LNCAP (cell line): Measurements from ENCODE around the gene MRPL49.

Source experiments
- TF ChIP-seq, protein P1 (sequence below): fragments of 450-650 bp; IDR thresholded peaks from 2 replicates; pipeline ENCODE4 v1.5.1; 2017; ENCODE audit warnings: mild to moderate bottlenecking

MRPL49 gene

DNA sequence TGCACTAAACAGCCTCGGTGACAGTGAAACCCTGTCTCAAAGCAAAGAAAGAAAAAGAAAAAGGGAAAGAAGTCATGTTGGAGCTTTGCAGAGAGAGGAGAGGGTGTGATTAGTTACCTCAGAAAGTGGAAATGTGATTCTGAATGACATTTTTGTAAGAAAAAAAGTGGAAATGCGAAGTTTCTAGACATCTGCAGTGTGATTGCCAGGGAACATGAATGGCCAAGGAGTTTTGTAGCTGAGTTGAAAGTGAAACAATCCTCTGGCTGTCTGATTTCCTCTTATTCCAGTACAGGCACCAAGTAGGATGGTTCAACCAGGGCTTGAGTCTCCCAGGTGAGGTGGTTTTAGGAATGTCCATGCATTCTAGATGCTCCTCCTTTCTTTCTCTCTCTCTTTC lies 30.0 kb downstream of the MRPL49 start:
- TF ChIP-seq, protein P1, sequence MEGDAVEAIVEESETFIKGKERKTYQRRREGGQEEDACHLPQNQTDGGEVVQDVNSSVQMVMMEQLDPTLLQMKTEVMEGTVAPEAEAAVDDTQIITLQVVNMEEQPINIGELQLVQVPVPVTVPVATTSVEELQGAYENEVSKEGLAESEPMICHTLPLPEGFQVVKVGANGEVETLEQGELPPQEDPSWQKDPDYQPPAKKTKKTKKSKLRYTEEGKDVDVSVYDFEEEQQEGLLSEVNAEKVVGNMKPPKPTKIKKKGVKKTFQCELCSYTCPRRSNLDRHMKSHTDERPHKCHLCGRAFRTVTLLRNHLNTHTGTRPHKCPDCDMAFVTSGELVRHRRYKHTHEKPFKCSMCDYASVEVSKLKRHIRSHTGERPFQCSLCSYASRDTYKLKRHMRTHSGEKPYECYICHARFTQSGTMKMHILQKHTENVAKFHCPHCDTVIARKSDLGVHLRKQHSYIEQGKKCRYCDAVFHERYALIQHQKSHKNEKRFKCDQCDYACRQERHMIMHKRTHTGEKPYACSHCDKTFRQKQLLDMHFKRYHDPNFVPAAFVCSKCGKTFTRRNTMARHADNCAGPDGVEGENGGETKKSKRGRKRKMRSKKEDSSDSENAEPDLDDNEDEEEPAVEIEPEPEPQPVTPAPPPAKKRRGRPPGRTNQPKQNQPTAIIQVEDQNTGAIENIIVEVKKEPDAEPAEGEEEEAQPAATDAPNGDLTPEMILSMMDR: no peak

DNA sequence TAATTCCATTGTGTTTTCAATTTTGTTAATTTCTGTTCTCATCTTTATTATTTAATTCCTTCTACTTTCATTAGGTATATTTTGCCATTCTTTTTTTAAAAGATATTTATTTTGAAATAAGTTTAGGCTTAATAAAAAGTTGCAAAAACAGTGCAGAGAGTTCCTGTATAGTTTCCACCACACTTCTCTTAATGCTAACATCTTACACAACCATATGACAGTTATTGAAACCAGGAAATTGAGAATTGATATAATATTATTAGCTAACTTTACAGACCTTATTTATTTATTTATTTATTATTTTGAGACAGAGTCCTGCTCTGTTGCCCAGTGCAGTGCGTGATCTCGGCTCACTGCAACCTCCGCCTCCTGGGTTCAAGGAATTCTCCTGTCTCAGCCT lies 34.1 kb downstream of the MRPL49 start:
- TF ChIP-seq, protein P1: no peak

DNA sequence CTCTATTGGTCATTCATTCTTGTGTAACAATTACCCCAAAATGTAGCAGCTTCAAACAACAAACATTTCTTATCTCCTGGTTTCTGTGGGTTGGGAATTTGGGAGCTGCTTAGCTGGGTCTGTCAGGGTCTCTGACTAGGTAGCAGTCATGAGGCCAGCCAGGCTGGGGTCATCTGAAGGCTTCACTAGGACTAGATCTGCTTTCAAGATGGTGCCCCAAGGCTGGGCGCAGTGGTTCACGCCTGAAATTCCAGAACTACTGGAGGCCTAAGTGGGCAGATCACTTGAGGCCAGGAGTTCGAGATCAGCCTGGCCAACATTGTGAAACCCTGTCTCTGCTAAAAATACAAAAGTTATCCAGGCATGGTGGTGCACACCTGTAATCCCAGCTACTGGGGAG lies 34.8 kb downstream of the MRPL49 start:
- TF ChIP-seq, protein P1: no peak

DNA sequence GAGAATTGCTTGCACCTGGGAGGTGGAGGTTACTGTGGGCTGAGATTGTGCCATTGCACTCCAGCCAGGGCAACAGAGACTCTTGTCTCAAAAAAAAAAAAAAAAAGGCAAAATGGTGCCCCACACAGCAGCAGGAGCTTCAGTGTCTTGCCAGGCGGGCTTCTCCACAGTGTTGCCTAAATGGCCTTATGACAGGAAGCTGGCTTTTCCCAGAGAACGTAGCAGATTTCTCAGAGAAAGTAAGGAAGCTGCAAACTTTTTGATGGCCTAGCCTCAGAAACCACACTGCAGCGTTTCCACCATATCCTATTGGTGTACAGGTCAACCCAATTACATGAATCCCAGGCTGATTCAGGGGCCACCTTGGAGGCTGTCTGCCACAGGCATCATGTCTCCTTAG lies 35.2 kb downstream of the MRPL49 start:
- TF ChIP-seq, protein P1: no peak

DNA sequence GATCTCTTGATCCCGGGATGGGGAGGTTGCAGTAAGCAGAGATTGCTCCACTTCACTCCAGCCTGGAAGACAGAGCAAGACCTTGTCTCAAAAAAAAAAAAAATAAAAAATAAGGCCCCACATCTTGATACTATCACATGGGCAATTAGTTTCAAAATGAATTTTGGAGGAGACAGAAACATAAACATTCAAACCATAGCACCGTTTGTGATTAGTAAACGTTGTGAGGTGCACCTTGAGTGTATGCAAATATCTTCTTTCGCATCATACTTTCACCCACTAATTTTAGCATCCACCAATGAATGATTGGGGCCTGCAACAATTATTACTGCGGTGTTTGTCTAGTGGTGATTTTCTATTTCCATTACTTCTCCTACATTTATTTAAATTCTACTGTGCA lies 36.9 kb downstream of the MRPL49 start:
- TF ChIP-seq, protein P1: no peak

DNA sequence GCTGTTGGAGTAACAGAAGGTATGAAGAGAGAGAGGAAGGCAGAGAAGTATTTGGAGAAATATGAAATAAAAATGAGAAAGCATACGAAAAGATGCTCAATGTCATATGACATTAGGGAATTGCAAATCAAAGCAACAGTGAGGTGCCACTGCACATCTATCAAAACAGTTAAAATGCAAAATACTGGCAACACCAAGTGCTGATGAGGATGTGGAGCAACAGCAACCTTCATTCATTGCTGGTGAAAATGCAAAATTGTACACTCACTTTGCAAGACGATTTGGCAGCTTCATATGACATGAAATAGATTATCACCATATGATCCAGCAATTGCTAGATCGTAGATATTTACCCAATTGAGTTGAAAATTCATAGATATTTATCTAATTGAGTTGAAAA lies 38.5 kb downstream of the MRPL49 start:
- TF ChIP-seq, protein P1: no peak

DNA sequence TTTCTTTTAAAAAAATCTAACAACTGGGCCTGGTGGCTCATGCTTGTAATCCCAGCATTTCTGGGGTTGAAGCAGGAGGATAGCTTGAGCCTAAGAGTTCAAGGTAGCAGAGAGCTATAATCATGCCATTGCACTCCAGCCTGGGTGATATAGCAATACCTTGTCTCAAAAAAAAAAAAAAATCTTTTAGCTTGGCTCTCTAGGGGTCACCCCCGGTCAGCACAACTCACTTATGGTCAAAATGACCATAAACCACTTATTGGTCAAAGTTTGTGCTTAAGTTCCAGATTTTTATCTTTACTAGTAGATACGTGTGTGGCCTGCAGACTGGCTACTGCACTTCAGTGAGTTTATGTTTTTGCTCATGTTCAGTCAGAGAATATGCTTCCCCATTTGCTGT lies 41.6 kb downstream of the MRPL49 start:
- TF ChIP-seq, protein P1: no peak
